ENCODE measurements around the gene RNF115. TPM values are rescaled to one million over a fixed set of nuclear protein-coding genes. Genes with fewer than 3 reads are reported as not detected.

The RNF115 gene
- polyA plus RNA-seq, 1 donor from 2014 or later, result 6.7 TPM

GRCh38 chr1:145716641-145717345, 107.1 kb downstream of the RNF115 start:
- Mint-ChIP-seq H3K4me3 (no peak overlapping the region), H3K9me3 (no peaks in the 10 kb centered on the region), H3K4me1 (peaks cover 0 to 8% (median 7%) of the 10 kb centered on the region in 3 donors), H3K36me3 (no peaks in the 10 kb centered on the region), H3K27me3 (peaks cover 7% of the 10 kb centered on the region), H3K27ac (peak overlapping the region in 1 of 3 donors; percentile 66)

DNA sequence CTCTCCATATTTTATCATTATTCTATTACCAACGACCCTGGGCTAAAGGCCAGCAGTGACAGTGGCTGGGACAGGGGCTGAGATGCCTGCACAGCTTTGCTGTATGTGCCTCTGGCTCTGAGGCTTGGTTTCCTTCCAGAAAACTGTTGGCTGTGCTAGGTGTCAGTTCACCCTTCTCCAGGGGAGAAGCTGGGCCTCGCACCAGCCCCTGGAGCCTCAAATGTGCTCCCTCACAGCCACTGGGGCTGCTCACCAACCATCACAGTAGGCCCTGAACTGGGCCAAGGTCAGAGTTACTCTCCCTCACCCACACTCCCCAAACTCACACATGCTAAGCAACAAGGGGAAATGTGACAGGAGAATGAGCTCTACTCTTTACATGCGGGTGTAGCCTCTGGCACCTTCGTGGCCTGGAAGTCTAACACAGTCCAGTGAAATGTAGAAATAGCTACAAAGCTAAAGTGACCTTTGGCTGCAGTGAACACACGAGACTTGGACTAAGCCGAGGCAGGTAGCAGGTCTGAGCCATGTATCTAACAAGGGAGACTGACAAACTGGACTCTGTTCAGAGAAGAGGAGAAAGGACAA, 109.3 kb downstream of the RNF115 start:
- Mint-ChIP-seq H3K4me1 (peaks cover 0 to 2% (median 0%) of the 10 kb centered on the region in 3 donors), H3K9me3 (peaks cover 0 to 3% (median 2%) of the 10 kb centered on the region in 3 donors), H3K4me3 (no peak overlapping the region), H3K36me3 (peaks cover 2% of the 10 kb centered on the region), H3K27ac (no peak overlapping the region), H3K27me3 (no peaks in the 10 kb centered on the region)

DNA sequence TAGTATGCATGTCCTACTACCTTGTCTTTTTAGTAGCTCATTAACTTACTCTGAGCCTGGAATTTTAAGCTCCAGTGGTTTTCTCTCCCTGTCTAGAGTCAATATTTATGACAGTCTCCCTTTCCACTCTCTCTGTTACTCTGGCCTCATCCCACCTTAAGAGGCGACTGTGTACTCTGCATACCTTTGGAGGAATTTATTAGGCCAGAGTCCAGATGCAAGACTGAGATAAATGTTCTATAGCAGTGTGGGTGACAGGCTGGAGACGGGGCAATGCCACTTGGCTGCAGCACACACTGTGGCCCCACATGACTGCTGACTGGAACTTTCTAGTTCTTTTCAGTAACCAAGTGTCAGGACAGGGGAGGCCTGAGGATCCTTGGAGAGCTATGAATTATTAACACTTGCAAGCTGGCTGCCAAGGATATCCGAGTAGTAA, 112.7 kb downstream of the RNF115 start:
- Mint-ChIP-seq H3K27me3 (no peaks in the 10 kb centered on the region), H3K9me3 (peaks cover 0 to 3% (median 2%) of the 10 kb centered on the region in 3 donors), H3K36me3 (peaks cover 2% of the 10 kb centered on the region), H3K4me3 (no peak overlapping the region), H3K4me1 (peaks cover 0 to 8% (median 2%) of the 10 kb centered on the region in 3 donors), H3K27ac (no peak overlapping the region)

DNA sequence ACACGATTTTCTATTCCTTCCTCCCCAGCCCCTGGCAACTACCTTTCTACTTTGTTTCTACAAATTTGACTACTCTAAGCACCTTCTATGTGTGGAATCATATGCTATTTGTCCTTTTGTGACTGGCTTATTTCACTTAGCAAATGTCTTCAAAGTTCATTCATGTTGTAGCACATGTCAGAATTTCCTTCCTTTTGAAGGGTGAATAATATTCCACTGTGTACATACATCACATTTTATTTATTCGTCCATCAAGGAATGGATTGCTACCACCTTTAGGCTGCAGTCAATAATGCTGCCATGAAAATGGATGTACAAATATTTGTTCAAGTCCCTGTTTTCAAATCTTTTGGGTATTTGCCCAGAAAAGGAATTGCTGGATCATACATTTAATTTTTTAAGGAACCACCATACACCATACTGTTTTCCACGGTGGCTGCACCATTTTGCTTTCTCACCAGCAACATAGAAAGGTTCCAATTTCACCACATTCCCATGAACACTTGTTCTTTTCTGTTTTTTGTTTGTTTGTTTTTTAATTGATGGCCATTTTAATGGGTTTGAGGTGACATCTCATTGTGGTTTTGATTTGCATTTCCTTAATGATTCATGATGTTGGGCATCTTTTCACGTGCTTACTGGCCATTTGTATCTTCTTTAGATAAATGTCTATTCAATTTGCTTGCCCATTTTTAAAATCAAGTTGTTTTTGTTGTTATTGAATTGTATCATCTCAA, 113.4 kb downstream of the RNF115 start:
- Mint-ChIP-seq H3K36me3 (peaks cover 2% of the 10 kb centered on the region), H3K4me3 (peak overlapping the region in 1 of 4 donors; percentile 51), H3K27me3 (no peaks in the 10 kb centered on the region)

GRCh38 chr1:145708063-145708462, 115.8 kb downstream of the RNF115 start:
- Mint-ChIP-seq H3K27me3 (peaks cover 3% of the 10 kb centered on the region), H3K27ac (no peak overlapping the region), H3K4me3 (no peak overlapping the region), H3K9me3 (peaks cover 0 to 3% (median 2%) of the 10 kb centered on the region in 3 donors), H3K4me1 (peaks cover 0 to 8% (median 2%) of the 10 kb centered on the region in 3 donors), H3K36me3 (peaks cover 2% of the 10 kb centered on the region)

More for the DNA sequence above, 113.4 kb downstream of the RNF115 start:
- H3K9me3 Mint-ChIP-seq, result peaks cover 0 to 3% (median 2%) of the 10 kb centered on the region in 3 donors
- no peak overlapping the region for H3K27ac Mint-ChIP-seq
- peaks cover 0 to 8% (median 2%) of the 10 kb centered on the region in 3 donors for H3K4me1 Mint-ChIP-seq

GRCh38 chr1:145707183-145707867, 116.6 kb downstream of the RNF115 start, which contains the start of gene PDZK1:
TSS of gene PDZK1 (minus strand) at chr1:145707368. CDS start at chr1:145688021, 19,347 bp downstream.
- Mint-ChIP-seq H3K4me1 (peaks cover 0 to 8% (median 2%) of the 10 kb centered on the region in 3 donors), H3K4me3 (no peak within 1 kb of the TSS), H3K27me3 (peaks cover 3% of the 10 kb centered on the region), H3K36me3 (peaks cover 2% of the 10 kb centered on the region), H3K27ac (no peak within 1 kb of the TSS), H3K9me3 (peaks cover 0 to 3% (median 2%) of the 10 kb centered on the region in 3 donors)

DNA sequence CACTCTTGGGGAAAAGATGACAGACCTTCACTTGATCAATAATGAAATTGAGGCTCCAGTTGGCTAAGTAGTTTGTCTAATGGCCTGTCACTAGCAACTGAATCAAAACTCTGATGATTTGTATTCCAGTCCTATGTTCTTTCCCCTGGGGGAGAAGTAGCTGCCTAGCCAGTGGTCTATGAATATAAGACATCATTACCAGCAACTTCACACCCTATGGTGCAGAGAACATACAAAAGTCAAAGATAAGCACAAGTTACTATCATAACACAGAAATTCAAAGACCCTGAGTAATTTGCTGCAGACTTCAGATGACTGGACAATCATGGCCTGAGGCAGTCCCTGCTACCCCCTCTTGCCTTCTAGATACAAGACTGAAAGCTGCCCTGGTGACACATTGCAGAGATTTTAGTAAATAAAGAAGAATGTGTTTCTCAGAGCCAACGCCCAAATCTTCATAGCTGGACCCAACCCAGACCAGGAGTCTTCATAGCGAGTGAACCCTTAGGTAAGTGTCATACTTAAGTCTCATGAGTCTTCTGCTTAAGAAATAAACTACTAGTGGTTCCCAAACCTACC, 117.7 kb downstream of the RNF115 start:
- H3K36me3 Mint-ChIP-seq, result peaks cover 2% of the 10 kb centered on the region
- H3K27ac Mint-ChIP-seq, result no peak overlapping the region
- H3K4me3 Mint-ChIP-seq, result no peak overlapping the region
- H3K27me3 Mint-ChIP-seq, result peaks cover 3% of the 10 kb centered on the region
- peaks cover 0 to 3% (median 2%) of the 10 kb centered on the region in 3 donors for H3K9me3 Mint-ChIP-seq
- H3K4me1 Mint-ChIP-seq, result peaks cover 0 to 8% (median 2%) of the 10 kb centered on the region in 3 donors

DNA sequence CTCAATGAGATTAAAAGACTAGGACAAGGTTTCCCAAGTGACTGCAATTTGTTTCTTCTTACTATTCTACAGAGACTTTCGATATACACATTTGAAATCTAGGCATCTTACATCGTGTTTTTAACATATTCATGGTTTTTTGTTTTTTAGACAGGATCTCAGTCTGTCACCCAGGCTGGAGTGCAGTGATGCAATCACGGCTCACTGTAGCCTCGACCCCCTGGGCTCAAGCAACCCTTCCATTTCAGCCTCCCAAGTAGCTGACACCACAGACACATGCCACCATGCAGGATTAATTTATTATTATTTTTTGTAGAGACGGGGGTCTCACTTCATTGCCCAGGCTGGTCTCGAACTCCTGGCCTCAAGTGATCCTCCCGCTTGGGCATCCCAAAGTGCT, 118.3 kb downstream of the RNF115 start:
- peaks cover 2% of the 10 kb centered on the region for H3K36me3 Mint-ChIP-seq
- H3K27ac Mint-ChIP-seq, result no peak overlapping the region
- H3K4me1 Mint-ChIP-seq, result peaks cover 0 to 8% (median 2%) of the 10 kb centered on the region in 3 donors
- H3K27me3 Mint-ChIP-seq, result peaks cover 3% of the 10 kb centered on the region
- peaks cover 0 to 3% (median 0%) of the 10 kb centered on the region in 3 donors for H3K9me3 Mint-ChIP-seq
- no peak overlapping the region for H3K4me3 Mint-ChIP-seq

DNA sequence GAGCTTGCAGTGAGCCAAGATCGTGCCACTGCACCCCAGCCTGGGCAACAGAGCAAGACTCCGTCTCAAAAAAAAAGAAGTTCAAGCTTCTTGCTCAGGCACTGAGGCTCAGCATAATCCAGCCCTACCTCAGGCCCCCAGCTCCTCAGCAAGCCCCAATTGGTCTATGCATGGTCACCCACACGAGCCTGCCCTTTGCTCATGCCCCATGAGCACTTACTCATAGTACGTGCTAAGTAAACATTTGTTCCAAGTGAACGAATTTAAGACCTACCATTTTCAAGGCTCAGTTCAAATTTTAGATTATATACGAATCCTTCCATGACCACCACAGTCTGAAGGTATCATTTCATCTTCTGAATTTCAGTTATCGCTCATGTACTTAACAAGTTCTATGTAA, 121.1 kb downstream of the RNF115 start:
- H3K36me3 Mint-ChIP-seq, result no peaks in the 10 kb centered on the region

GRCh38 chr1:145702052-145702451, 121.8 kb downstream of the RNF115 start:
- H3K9me3 Mint-ChIP-seq, result no peaks in the 10 kb centered on the region
- H3K27ac Mint-ChIP-seq, result no peak overlapping the region
- H3K4me1 Mint-ChIP-seq, result no peaks in the 10 kb centered on the region
- peaks cover 3% of the 10 kb centered on the region for H3K27me3 Mint-ChIP-seq
- H3K36me3 Mint-ChIP-seq, result no peaks in the 10 kb centered on the region
- no peak overlapping the region for H3K4me3 Mint-ChIP-seq

More for the DNA sequence above, 121.1 kb downstream of the RNF115 start:
- H3K4me3 Mint-ChIP-seq, result no peak overlapping the region
- H3K27me3 Mint-ChIP-seq, result peaks cover 3% of the 10 kb centered on the region
- H3K4me1 Mint-ChIP-seq, result peaks cover 0 to under 1% (median under 1%) of the 10 kb centered on the region in 3 donors
- H3K27ac Mint-ChIP-seq, result no peak overlapping the region
- H3K9me3 Mint-ChIP-seq, result no peaks in the 10 kb centered on the region

GRCh38 chr1:145701306-145701862, 122.5 kb downstream of the RNF115 start:
- no peak overlapping the region for H3K4me3 Mint-ChIP-seq
- no peaks in the 10 kb centered on the region for H3K36me3 Mint-ChIP-seq
- H3K27me3 Mint-ChIP-seq, result peaks cover 3% of the 10 kb centered on the region
- no peaks in the 10 kb centered on the region for H3K4me1 Mint-ChIP-seq
- H3K27ac Mint-ChIP-seq, result no peak overlapping the region
- H3K9me3 Mint-ChIP-seq, result no peaks in the 10 kb centered on the region

DNA sequence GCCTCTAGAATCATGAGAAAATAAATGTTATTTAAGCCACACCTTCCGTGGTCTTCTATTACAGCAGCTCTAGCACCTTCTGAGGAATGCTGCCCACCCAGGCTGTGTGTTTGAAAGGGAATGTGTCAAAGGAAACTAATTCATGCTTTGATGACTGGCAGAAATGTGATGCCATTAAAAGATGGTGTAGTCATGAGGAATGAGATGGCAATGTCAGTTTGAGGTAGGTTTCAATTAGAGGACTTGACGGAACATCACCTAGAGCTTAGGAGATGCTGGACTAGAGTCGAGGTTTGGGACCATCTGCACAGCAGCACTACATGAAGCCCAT, 127.3 kb downstream of the RNF115 start:
- no peaks in the 10 kb centered on the region for H3K27me3 Mint-ChIP-seq
- H3K4me3 Mint-ChIP-seq, result no peak overlapping the region
- peaks cover 0 to 2% (median 0%) of the 10 kb centered on the region in 3 donors for H3K4me1 Mint-ChIP-seq
- H3K9me3 Mint-ChIP-seq, result no peaks in the 10 kb centered on the region
- no peaks in the 10 kb centered on the region for H3K36me3 Mint-ChIP-seq
- H3K27ac Mint-ChIP-seq, result no peak overlapping the region

GRCh38 chr1:145695821-145696629, 127.9 kb downstream of the RNF115 start:
- no peak overlapping the region for H3K4me3 Mint-ChIP-seq
- no peaks in the 10 kb centered on the region for H3K27me3 Mint-ChIP-seq

More at GRCh38 chr1:145695821-145696629, 127.9 kb downstream of the RNF115 start:
- Mint-ChIP-seq H3K9me3 (no peaks in the 10 kb centered on the region), H3K36me3 (no peaks in the 10 kb centered on the region), H3K27ac (no peak overlapping the region), H3K4me1 (peaks cover 0 to 2% (median 0%) of the 10 kb centered on the region in 3 donors)

Data from IgD-negative memory B cell (primary cell).